Duodenal mucosa (tissue), 2 donors: Measurements from ENCODE around the gene NNT.
"Not testable (repeated sequence)": the region's sequence is repeated elsewhere in the genome, so short reads cannot be mapped to it uniquely, and the experiment has no call there.

Experiments used
- H3K27ac ChIP-seq: one replicate; pipeline ENCODE4 v1.7.0; 2013; ENCODE audit warnings: low read depth, low read length
- H3K27me3 ChIP-seq, 2 donors: one replicate each; pipeline ENCODE4 v1.7.0; 2013; ENCODE audit warnings: low read length in 2 of 2, control low read depth in 1 of 2; ENCODE audit not compliant: insufficient read depth in 2 of 2, control insufficient read depth in 1 of 2
- H3K36me3 ChIP-seq, 2 donors: one replicate each; pipeline ENCODE4 v1.7.0; 2013; ENCODE audit warnings: low read length in 2 of 2, control low read depth in 1 of 2; ENCODE audit not compliant: insufficient read depth in 2 of 2, control insufficient read depth in 1 of 2
- H3K4me1 ChIP-seq, 2 donors: one replicate each; pipeline ENCODE4 v1.7.0; 2013; ENCODE audit warnings: low read length in 2 of 2, control low read depth in 1 of 2; ENCODE audit not compliant: insufficient read depth in 2 of 2, control insufficient read depth in 1 of 2
- H3K4me3 ChIP-seq, 2 donors: one replicate each; pipeline ENCODE4 v1.7.0; 2013; ENCODE audit warnings: low read length in 2 of 2, low read depth in 1 of 2
- H3K9ac ChIP-seq, 2 donors: one replicate each; pipeline ENCODE4 v1.7.0; 2013; ENCODE audit warnings: low read length in 2 of 2, low read depth in 1 of 2
- H3K9me3 ChIP-seq, 2 donors: one replicate each; pipeline ENCODE4 v1.7.0; 2013; ENCODE audit warnings: low read length in 2 of 2, control low read depth in 1 of 2; ENCODE audit not compliant: control insufficient read depth in 1 of 2

The NNT gene

DNA sequence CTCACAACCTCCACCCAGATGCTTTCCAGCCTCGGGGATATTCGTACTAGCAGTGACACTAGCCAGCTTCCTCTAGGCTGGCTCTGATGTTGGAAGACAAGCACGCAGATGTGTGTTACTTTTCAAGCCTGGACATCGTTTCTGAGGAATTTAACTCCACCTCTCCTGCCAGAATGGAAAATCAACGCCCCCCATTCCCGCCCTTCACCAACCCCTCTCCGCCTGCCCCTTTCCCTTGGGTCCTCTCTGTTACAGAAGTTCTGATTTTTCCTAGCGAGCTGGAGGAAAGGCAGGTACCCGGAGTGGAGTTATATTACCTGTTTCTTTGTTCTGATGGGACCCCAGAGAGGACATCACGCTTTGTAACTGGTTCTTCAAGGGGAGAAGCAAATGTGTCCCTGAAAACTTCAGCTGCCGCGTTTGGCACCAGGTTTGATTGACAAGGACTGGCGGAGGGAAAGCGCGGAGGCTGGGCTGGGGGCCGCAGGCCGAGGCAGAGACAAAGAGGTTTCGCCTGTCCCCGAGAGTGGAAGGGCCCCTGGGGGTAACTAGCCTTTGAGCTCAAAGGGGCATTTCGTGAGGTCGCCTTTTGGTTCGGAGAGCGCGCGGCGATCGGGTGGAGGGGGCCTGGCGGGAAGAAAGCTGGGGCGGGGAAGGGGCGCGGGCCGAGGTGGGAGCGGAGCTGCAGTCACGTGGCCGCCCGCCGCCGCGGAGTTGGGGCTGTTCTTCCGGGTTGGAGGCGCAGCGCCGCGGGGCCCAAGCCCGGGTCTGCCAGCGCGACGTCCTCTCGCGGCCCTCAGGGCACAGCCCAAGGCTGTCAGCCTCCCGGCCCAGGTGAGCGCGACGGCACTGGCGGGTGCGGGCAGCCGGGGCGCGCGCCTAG is at the start of gene NNT:
NNT (plus strand) TSS at position 720 of the 883 bp plus-strand sequence. CDS start 6,016 bp downstream, outside the sequence.
- Histone ChIP-seq H3K27ac (peak within 1 kb of the TSS; percentile 63), H3K9me3 (no peaks in the 10 kb centered on the region), H3K4me3 (peak within 1 kb of the TSS; percentile 88 to 91), H3K9ac (peak within 1 kb of the TSS; percentile 79 to 88), H3K27me3 (no peaks in the 10 kb centered on the region), H3K36me3 (peaks cover 0 to 3% of the 10 kb centered on the region in 2 donors), H3K4me1 (peaks cover 15 to 16% of the 10 kb centered on the region in 2 donors)

DNA sequence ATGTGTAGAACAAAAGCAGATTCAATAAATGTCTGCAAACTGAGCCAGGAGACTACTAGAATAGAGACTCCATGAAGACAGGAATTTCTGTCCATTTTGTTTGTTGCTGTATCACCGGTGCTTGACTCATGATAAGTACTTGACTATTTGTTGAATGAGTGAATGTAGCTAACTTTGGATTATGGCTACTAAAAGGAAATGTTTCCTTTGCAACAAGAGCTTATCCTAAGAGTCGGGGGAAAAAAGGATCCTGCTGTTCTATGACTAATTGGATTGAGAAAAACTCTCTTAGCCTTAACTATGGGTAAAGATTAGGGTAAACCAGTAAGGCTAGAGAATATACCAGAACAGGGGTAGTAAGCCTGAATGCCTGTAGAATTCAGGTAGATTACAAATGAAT is 49.6 kb upstream of the NNT start:
- peaks cover 26 to 28% of the 10 kb centered on the region in 2 donors for H3K4me1 ChIP-seq
- no peak overlapping the region for H3K27ac ChIP-seq
- peaks cover 0 to 39% of the 10 kb centered on the region in 2 donors for H3K36me3 ChIP-seq

DNA sequence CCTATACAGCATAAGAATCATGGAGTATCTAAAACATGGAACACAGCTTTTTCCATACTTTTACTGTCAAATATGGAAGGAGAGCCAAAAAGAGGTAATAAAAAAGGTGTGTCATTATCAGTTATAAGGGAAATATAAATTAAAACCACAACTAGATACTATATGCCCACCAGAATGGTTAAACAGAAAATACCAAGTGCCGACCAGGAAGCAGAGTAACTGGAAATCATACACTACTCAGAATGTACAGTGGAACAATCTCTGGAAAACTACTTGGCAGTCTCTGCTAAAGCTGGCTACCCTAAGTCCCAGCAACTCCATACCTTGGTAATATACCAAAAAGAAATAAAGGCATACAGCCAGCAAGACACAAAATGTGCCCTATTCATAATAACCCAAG is 48.5 kb upstream of the NNT start:
- Histone ChIP-seq H3K9me3 (no peaks in the 10 kb centered on the region), H3K27ac (no peak overlapping the region), H3K27me3 (peaks cover 0 to 2% of the 10 kb centered on the region in 2 donors), H3K4me1 (peaks cover 26 to 28% of the 10 kb centered on the region in 2 donors), H3K4me3 (no peak overlapping the region), H3K36me3 (peaks cover 0 to 34% of the 10 kb centered on the region in 2 donors), H3K9ac (no peak overlapping the region)

More for the DNA sequence above, 49.6 kb upstream of the NNT start:
- no peaks in the 10 kb centered on the region for H3K27me3 ChIP-seq
- H3K9me3 ChIP-seq, result no peaks in the 10 kb centered on the region
- no peak overlapping the region for H3K9ac ChIP-seq
- no peak overlapping the region for H3K4me3 ChIP-seq

DNA sequence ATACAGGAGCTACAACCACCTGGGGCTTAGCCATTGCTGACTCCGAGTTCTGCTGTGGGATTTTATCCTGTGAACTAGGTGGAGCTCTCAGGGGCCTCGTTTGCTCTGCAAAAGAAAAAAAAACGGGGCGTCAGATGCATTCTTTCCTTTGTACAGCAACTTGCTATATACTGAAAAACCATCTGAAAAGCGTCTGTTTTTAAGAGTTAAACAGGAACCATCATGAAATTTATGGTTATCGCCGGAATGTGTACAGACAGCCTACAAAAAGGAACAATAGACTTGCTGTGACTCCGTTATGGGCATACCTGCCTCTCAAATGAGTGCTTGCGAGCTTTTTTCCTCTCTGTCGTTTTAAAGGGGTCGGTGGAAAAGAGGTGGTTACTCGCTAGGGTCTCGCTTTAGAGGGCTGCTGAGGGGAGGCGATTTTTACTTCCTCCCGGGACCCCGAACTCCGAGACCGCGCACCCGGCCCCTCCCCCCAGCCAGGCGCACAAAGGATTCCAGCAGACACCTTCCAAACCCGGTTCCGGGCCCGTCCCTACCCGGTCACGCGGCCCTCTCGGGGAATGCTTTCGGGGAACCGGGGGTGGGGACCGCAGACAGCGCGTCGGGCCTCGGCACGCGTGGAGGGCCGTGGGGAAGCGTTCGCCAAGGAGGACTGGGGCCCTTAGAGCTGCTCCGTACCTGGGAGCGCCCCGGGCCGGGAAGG is 46.9 kb upstream of the NNT start:
- Histone ChIP-seq H3K27me3 (peaks cover 0 to 4% of the 10 kb centered on the region in 2 donors), H3K4me1 (peaks cover 26 to 28% of the 10 kb centered on the region in 2 donors), H3K9me3 (no peaks in the 10 kb centered on the region), H3K4me3 (peak overlapping the region; percentile 90 to 91), H3K36me3 (peaks cover 0 to 25% of the 10 kb centered on the region in 2 donors), H3K9ac (peak overlapping the region; percentile 79 to 82), H3K27ac (peak overlapping the region; percentile 84)

DNA sequence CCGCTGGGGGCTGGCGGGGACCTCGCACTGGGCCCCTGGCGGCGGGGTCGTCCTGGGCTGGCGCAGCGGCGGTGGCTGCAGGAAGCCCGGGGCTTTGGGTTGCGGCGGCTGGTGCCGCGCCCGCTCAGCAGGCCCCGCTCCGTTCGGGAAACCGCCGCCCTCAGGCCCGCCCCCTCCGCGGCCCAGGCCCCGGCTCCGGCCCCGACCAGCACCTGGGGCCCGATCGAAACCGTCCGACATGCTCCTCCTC is 46.4 kb upstream of the NNT start:
- Histone ChIP-seq H3K4me1 (peaks cover 26 to 28% of the 10 kb centered on the region in 2 donors), H3K27ac (peak overlapping the region; percentile 84), H3K4me3 (peak overlapping the region; percentile 90 to 91), H3K36me3 (peaks cover 0 to 21% of the 10 kb centered on the region in 2 donors), H3K9ac (peak overlapping the region; percentile 79 to 82)
- not testable (repeated sequence) for H3K27me3 ChIP-seq, H3K9me3 ChIP-seq

DNA sequence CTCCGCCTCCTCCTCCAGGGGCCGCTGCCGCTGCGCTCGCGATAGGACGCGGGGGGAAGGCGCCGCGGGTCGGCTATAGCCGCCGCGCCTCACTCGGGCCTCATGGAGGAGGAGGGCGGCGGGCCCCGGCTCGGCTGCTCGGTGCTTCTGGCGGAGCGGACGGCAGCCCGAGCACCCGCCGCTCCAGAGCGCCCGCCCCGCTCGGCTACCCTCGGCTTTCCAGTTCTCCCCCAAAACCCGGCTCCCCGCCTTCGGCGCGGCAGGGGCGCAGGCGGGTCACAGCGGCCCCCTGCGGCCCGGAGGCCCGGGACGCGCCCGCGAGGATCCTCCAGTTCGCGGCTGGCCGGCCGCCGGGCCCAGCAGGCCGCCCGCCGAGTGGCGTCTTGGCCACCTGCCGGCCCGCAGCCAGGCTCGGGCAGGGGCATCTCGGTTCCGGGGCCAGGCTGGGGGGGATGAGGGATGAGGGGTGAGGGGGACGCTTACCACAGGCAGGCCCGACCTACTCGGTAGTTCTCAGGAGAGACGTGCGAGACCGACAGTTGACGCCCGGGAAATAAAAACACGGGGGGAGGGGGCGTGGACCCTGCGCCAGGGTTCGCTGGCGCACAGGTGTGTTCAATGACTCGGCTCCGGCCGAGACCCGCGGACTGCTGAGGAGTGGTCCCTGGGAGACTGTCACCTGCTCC is 46.0 kb upstream of the NNT start, which contains the start of gene PAIP1:
PAIP1 (minus strand) TSS at position 221 of the 686 bp plus-strand sequence. CDS start 231 bp downstream, outside the sequence.
- Histone ChIP-seq H3K36me3 (peaks cover 0 to 17% of the 10 kb centered on the region in 2 donors), H3K4me3 (peak within 1 kb of the TSS; percentile 90 to 91), H3K4me1 (peaks cover 26 to 28% of the 10 kb centered on the region in 2 donors), H3K9ac (peak within 1 kb of the TSS; percentile 82 to 85), H3K27ac (peak within 1 kb of the TSS; percentile 84), H3K27me3 (peaks cover 0 to 4% of the 10 kb centered on the region in 2 donors), H3K9me3 (no peaks in the 10 kb centered on the region)

DNA sequence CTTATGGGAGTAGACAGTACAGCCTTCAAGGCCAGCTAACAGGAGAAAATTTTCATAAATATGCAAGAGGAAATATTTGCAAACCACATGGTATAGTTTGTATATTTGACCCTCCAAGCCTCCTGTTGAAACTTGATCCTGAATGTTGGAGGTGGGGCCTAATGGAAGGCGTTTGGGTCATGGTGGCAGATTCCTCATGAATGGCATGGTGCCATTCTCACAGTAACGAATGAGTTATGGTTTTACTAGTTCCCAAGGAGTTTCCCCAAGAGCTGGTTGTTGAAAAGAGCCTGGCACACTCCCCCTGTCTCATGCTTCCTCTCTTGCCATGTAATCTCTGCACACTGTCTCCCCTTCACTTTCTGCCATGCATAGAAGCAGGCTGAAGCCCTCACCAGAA is 42.9 kb upstream of the NNT start:
- Histone ChIP-seq H3K9me3 (no peaks in the 10 kb centered on the region), H3K36me3 (no peaks in the 10 kb centered on the region), H3K9ac (no peak overlapping the region), H3K4me3 (no peak overlapping the region), H3K4me1 (peaks cover 4 to 15% of the 10 kb centered on the region in 2 donors), H3K27ac (no peak overlapping the region), H3K27me3 (peaks cover 0 to 4% of the 10 kb centered on the region in 2 donors)

DNA sequence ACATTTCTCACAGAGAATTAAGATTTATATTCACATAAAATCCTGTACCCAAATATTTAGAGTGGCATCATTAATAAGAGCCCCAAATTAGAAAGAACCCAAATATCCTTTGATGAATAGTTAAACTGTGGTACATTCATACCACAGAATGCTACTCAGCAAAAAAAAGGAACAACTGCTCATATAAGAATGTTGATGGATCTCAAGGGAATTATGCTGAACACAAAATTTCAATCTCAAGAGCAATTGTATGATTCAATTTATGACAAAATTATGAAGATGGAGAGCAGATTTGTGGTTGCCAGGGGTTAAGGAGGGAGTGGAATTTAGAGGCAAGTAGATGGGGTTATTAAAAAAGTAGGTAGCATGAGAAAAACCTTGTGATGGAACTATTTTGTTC is 41.6 kb upstream of the NNT start:
- Histone ChIP-seq H3K9ac (no peak overlapping the region), H3K27me3 (peaks cover 0 to 4% of the 10 kb centered on the region in 2 donors), H3K27ac (no peak overlapping the region), H3K4me1 (peaks cover 0 to 5% of the 10 kb centered on the region in 2 donors), H3K36me3 (no peaks in the 10 kb centered on the region), H3K4me3 (no peak overlapping the region), H3K9me3 (no peaks in the 10 kb centered on the region)

DNA sequence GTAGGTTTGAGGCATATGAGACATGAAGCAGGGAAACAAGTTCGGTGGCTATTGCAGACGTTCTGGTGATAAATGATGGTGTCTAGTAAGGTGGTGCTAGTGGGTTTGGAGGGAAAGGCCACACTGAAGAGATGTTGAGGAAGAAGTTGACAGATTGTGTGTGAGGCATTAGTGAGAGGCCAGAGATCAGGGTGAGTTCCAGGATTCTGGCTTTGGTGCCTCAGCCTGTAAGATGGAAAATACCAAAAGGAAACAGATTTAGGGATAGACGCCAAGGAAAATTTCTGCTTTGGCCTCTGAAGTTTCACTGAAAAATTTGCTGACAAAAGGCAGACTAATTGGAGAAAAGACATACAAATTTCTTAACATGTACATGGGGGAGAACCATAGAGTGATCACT is 39.7 kb upstream of the NNT start:
- no peak overlapping the region for H3K9ac ChIP-seq
- H3K4me3 ChIP-seq, result no peak overlapping the region

More for the DNA sequence above, 39.7 kb upstream of the NNT start:
- Histone ChIP-seq H3K9me3 (no peaks in the 10 kb centered on the region), H3K4me1 (no peaks in the 10 kb centered on the region), H3K36me3 (no peaks in the 10 kb centered on the region), H3K27me3 (peaks cover 0 to 4% of the 10 kb centered on the region in 2 donors), H3K27ac (no peak overlapping the region)
